Fibroblast of lung (primary cell): Measurements from ENCODE around the gene ACP1. TPM values are rescaled to one million over a fixed set of nuclear protein-coding genes. Genes with fewer than 3 reads are reported as not detected.

Experiments used
- DNase-seq, 2 donors: peaks; one replicate each; pipeline versions ENCODE4 v3.0.0 to v3.0.0-alpha.2; 2010; ENCODE audit warnings: low read depth in 2 of 2
- H2AFZ ChIP-seq: 2 replicates; pipeline ENCODE4 v1.5.1; 2012; ENCODE audit warnings: low read length, control low read depth, inconsistent platforms
- H3K27ac ChIP-seq: 2 replicates; pipeline ENCODE4 v1.5.1; 2011; ENCODE audit warnings: low read length, control low read depth; ENCODE audit not compliant: insufficient read depth
- H3K27me3 ChIP-seq: 2 replicates; pipeline ENCODE4 v1.5.1; 2011; ENCODE audit warnings: mild to moderate bottlenecking, low read length; ENCODE audit not compliant: control insufficient read depth, insufficient read depth
- H3K36me3 ChIP-seq: 2 replicates; pipeline ENCODE4 v1.5.1; 2011; ENCODE audit warnings: low read length; ENCODE audit not compliant: control insufficient read depth, insufficient read depth
- H3K4me1 ChIP-seq: 2 replicates; pipeline ENCODE4 v1.5.1; 2011; ENCODE audit warnings: low read length; ENCODE audit not compliant: control insufficient read depth, insufficient read depth; ENCODE audit errors: extremely low read depth
- H3K4me2 ChIP-seq: 2 replicates; pipeline ENCODE4 v1.5.1; 2011; ENCODE audit warnings: low read length, control low read depth; ENCODE audit not compliant: insufficient read depth; ENCODE audit errors: extremely low read depth
- H3K4me3 ChIP-seq, 4 experiments: fragments of 200-600 bp in 1 of 4; sonication (generic) in 1 of 4; replicated peaks in 1 of 4; 2 replicates each; pipeline ENCODE4 v1.5.1; 2011 to 2016; ENCODE audit warnings: low read length in 4 of 4, low read depth in 3 of 4, mild to moderate bottlenecking in 3 of 4, control low read depth in 2 of 4, inconsistent platforms in 1 of 4, mixed read lengths in 1 of 4; ENCODE audit not compliant: insufficient read depth in 1 of 4; ENCODE audit errors: control extremely low read depth in 1 of 4
- H3K79me2 ChIP-seq: 2 replicates; pipeline ENCODE4 v1.5.1; 2012; ENCODE audit warnings: mild to moderate bottlenecking, low read length, inconsistent platforms; ENCODE audit not compliant: control insufficient read depth, insufficient read depth
- H3K9ac ChIP-seq: 2 replicates; pipeline ENCODE4 v1.5.1; 2011; ENCODE audit warnings: mild to moderate bottlenecking, low read length, control low read depth; ENCODE audit not compliant: insufficient read depth
- H3K9me3 ChIP-seq: 2 replicates; pipeline ENCODE4 v1.5.1; 2012; ENCODE audit warnings: low read depth, low read length; ENCODE audit not compliant: control insufficient read depth, insufficient read depth
- H4K20me1 ChIP-seq: 2 replicates; pipeline ENCODE4 v1.5.1; 2011; ENCODE audit warnings: low read length; ENCODE audit not compliant: control insufficient read depth, insufficient read depth; ENCODE audit errors: extremely low read depth
- EZH2 ChIP-seq: IDR thresholded peaks from 2 replicates; pipeline ENCODE4 v1.5.1; 2012; ENCODE audit warnings: low read length, control low read depth, mild to moderate bottlenecking; ENCODE audit errors: missing control alignments
- polyA plus RNA-seq, 2 donors: library from polyadenylated mRNA; depleted of rRNA in 1 of 2; stranded (reverse) in 1 of 2; unstranded in 1 of 2; fragments of >200 nt; gene quantifications; 2 replicates each; pipeline ENCODE4 v1.2.1, GENCODE V29; 2011 to 2012; ENCODE audit warnings: missing spikeins in 1 of 2
- total RNA-seq: library from RNA; depleted of rRNA; stranded (reverse); fragments of >200 nt; gene quantifications from 2 replicates; pipeline ENCODE4 v1.2.1, GENCODE V29; 2014
- TF ChIP-seq, protein P1 (sequence below), 2 donors: IDR thresholded peaks in 1 of 2; conservative IDR thresholded peaks in 1 of 2; 1 replicate in 1 of 2; 2 replicates in 1 of 2; pipeline ENCODE4 v1.5.1; 2011 to 2012; ENCODE audit warnings: low read length in 2 of 2, control low read depth in 1 of 2, inconsistent platforms in 1 of 2, low read depth in 1 of 2, mild to moderate bottlenecking in 1 of 2

The ACP1 gene
- total and polyA plus RNA-seq, 2 donors (not counting 1 experiment from before 2014, with no cell fraction given): 86.9 to 124 TPM

GRCh38 chr2:323035-323434, 58.3 kb downstream of the ACP1 start:
- TF ChIP-seq, protein P1, sequence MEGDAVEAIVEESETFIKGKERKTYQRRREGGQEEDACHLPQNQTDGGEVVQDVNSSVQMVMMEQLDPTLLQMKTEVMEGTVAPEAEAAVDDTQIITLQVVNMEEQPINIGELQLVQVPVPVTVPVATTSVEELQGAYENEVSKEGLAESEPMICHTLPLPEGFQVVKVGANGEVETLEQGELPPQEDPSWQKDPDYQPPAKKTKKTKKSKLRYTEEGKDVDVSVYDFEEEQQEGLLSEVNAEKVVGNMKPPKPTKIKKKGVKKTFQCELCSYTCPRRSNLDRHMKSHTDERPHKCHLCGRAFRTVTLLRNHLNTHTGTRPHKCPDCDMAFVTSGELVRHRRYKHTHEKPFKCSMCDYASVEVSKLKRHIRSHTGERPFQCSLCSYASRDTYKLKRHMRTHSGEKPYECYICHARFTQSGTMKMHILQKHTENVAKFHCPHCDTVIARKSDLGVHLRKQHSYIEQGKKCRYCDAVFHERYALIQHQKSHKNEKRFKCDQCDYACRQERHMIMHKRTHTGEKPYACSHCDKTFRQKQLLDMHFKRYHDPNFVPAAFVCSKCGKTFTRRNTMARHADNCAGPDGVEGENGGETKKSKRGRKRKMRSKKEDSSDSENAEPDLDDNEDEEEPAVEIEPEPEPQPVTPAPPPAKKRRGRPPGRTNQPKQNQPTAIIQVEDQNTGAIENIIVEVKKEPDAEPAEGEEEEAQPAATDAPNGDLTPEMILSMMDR (conservative IDR thresholded peaks at IDR 0.05 in 1 of 2, IDR thresholded peaks at IDR 0.05 in 1 of 2; ENCODE audit: low read depth in 1 of 2, low read length in 2 of 2): no peak
- TF ChIP-seq EZH2: no peak
- no peak overlapping the region for H3K4me3 ChIP-seq
- H3K9me3 ChIP-seq: no peaks in the 10 kb centered on the region
- H3K4me1 ChIP-seq: no peaks in the 10 kb centered on the region
- no peak overlapping the region for H3K4me2 ChIP-seq
- DNase-seq: no peak
- no peaks in the 10 kb centered on the region for H4K20me1 ChIP-seq
- H3K36me3 ChIP-seq: no peaks in the 10 kb centered on the region
- H3K79me2 ChIP-seq: no peaks in the 10 kb centered on the region
- no peak overlapping the region for H2AFZ ChIP-seq
- no peak overlapping the region for H3K9ac ChIP-seq
- no peaks in the 10 kb centered on the region for H3K27me3 ChIP-seq
- H3K27ac ChIP-seq: no peak overlapping the region

Other genes with a start within 250 kb of the ACP1 start
- 0.26 TPM in 1 of 2 replicates, not detected in the other for gene FAM110C, start 218.4 kb upstream of the ACP1 start, total RNA-seq
- not detected in 2 replicates for gene FAM110C, start 218.4 kb upstream of the ACP1 start, polyA plus RNA-seq
- 28.5 and 36.5 TPM in 2 replicates for gene SH3YL1, start 915 bp upstream of the ACP1 start, total RNA-seq
- 25.2 and 37.9 TPM in 2 replicates for gene SH3YL1, start 915 bp upstream of the ACP1 start, polyA plus RNA-seq
- gene ALKAL2, start 23.1 kb downstream of the ACP1 start, total RNA-seq: 0.17 TPM in 1 of 2 replicates, not detected in the other
- 0.58 TPM in 1 of 2 replicates, not detected in the other for gene ALKAL2, start 23.1 kb downstream of the ACP1 start, polyA plus RNA-seq